HEK293 (cell line): Measurements from ENCODE around the gene PDZD4.

Experiments used
- CTCF ChIP-seq: fragments of 450-650 bp; formaldehyde crosslinking; IDR thresholded peaks from 2 replicates; pipeline ENCODE4 v1.5.1; 2016; ENCODE audit warnings: missing biosample characterization, missing genetic modification characterization
- GLI4 ChIP-seq: fragments of 450-650 bp; formaldehyde crosslinking; IDR thresholded peaks from 2 replicates; pipeline ENCODE4 v1.5.1; 2016; ENCODE audit warnings: missing biosample characterization, missing genetic modification characterization
- REST ChIP-seq: fragments of 450-650 bp; formaldehyde crosslinking; IDR thresholded peaks from 2 replicates; pipeline ENCODE4 v1.5.1; 2016; ENCODE audit warnings: missing biosample characterization, missing genetic modification characterization
- YY1 ChIP-seq: fragments of 450-650 bp; formaldehyde crosslinking; IDR thresholded peaks from 2 replicates; pipeline ENCODE4 v1.5.1; 2018; ENCODE audit warnings: missing biosample characterization, missing genetic modification characterization
- ZBTB11 ChIP-seq: fragments of 450-650 bp; formaldehyde crosslinking; conservative IDR thresholded peaks from 2 replicates; pipeline ENCODE4 v1.5.1; 2016; ENCODE audit warnings: low read depth, missing biosample characterization, missing genetic modification characterization
- ZNF311 ChIP-seq: fragments of 450-650 bp; formaldehyde crosslinking; IDR thresholded peaks from 2 replicates; pipeline ENCODE4 v1.5.1; 2017; ENCODE audit warnings: missing biosample characterization, missing genetic modification characterization, borderline replicate concordance
- ZNF529 ChIP-seq: fragments of 450-650 bp; formaldehyde crosslinking; IDR thresholded peaks from 2 replicates; pipeline ENCODE4 v1.5.1; 2017; ENCODE audit warnings: missing genetic modification characterization, missing biosample characterization; ENCODE audit not compliant: insufficient replicate concordance
- ZNF610 ChIP-seq: fragments of 450-650 bp; formaldehyde crosslinking; IDR thresholded peaks from 2 replicates; pipeline ENCODE4 v1.5.1; 2016; ENCODE audit warnings: missing biosample characterization, missing genetic modification characterization, borderline replicate concordance
- ZNF704 ChIP-seq: fragments of 450-650 bp; formaldehyde crosslinking; IDR thresholded peaks from 2 replicates; pipeline ENCODE4 v1.5.1; 2016; ENCODE audit warnings: missing biosample characterization, missing genetic modification characterization
- ZNF777 ChIP-seq: fragments of 450-650 bp; formaldehyde crosslinking; IDR thresholded peaks from 2 replicates; pipeline ENCODE4 v1.5.1; 2017; ENCODE audit warnings: missing biosample characterization, missing genetic modification characterization, borderline replicate concordance
- TF ChIP-seq, protein P1 (sequence below): fragments of 450-650 bp; formaldehyde crosslinking; IDR thresholded peaks from 2 replicates; pipeline ENCODE4 v1.5.1; 2016; ENCODE audit warnings: missing biosample characterization, missing genetic modification characterization, borderline replicate concordance

DNA sequence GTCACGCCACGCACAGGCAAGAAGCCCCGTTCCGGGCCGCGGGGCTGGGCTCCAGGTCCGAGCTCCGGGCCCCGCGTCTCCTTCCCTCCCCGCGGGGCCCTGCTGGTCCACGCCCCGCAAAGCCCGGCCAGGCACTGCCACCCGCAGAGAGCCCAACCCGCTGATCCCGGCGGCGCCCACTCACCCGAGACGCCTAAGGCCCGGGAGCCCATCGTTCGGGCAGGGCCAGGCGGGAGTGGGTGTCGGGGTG, 870 bp downstream of the PDZD4 start:
- TF ChIP-seq CTCF (tag by site-specific recombination), result no peak
- no peak for TF ChIP-seq YY1 (tag by site-specific recombination)
- TF ChIP-seq REST (tag by site-specific recombination), result no peak
- TF ChIP-seq ZNF610 (tag by site-specific recombination), result no peak
- no peak for TF ChIP-seq ZBTB11
- no peak for TF ChIP-seq ZNF529 (tag by site-specific recombination)
- TF ChIP-seq ZNF777 (tag by site-specific recombination), result no peak
- TF ChIP-seq ZNF704, result no peak
- TF ChIP-seq GLI4, result no peak
- TF ChIP-seq ZNF311 (tag by site-specific recombination), result no peak
- TF ChIP-seq, protein P1, sequence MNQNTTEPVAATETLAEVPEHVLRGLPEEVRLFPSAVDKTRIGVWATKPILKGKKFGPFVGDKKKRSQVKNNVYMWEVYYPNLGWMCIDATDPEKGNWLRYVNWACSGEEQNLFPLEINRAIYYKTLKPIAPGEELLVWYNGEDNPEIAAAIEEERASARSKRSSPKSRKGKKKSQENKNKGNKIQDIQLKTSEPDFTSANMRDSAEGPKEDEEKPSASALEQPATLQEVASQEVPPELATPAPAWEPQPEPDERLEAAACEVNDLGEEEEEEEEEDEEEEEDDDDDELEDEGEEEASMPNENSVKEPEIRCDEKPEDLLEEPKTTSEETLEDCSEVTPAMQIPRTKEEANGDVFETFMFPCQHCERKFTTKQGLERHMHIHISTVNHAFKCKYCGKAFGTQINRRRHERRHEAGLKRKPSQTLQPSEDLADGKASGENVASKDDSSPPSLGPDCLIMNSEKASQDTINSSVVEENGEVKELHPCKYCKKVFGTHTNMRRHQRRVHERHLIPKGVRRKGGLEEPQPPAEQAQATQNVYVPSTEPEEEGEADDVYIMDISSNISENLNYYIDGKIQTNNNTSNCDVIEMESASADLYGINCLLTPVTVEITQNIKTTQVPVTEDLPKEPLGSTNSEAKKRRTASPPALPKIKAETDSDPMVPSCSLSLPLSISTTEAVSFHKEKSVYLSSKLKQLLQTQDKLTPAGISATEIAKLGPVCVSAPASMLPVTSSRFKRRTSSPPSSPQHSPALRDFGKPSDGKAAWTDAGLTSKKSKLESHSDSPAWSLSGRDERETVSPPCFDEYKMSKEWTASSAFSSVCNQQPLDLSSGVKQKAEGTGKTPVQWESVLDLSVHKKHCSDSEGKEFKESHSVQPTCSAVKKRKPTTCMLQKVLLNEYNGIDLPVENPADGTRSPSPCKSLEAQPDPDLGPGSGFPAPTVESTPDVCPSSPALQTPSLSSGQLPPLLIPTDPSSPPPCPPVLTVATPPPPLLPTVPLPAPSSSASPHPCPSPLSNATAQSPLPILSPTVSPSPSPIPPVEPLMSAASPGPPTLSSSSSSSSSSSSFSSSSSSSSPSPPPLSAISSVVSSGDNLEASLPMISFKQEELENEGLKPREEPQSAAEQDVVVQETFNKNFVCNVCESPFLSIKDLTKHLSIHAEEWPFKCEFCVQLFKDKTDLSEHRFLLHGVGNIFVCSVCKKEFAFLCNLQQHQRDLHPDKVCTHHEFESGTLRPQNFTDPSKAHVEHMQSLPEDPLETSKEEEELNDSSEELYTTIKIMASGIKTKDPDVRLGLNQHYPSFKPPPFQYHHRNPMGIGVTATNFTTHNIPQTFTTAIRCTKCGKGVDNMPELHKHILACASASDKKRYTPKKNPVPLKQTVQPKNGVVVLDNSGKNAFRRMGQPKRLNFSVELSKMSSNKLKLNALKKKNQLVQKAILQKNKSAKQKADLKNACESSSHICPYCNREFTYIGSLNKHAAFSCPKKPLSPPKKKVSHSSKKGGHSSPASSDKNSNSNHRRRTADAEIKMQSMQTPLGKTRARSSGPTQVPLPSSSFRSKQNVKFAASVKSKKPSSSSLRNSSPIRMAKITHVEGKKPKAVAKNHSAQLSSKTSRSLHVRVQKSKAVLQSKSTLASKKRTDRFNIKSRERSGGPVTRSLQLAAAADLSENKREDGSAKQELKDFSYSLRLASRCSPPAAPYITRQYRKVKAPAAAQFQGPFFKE (tag by site-specific recombination), result no peak
